Hepatic stellate cell (primary cell): ENCODE results near the gene ARHGAP32.
"Not testable (repeated sequence)": the region's sequence is repeated elsewhere in the genome, so short reads cannot be mapped to it uniquely, and the experiment has no call there.

ENCODE experiments used
- DNase-seq: peaks from one replicate; pipeline ENCODE4 v3.0.0; 2011; ENCODE audit warnings: low spot score

ARHGAP32 gene

GRCh38 chr11:128933481-128934178, 258.5 kb downstream of the ARHGAP32 start:
- no peak for DNase-seq

GRCh38 chr11:128931668-128932067, 260.5 kb downstream of the ARHGAP32 start:
- no peak for DNase-seq

DNA sequence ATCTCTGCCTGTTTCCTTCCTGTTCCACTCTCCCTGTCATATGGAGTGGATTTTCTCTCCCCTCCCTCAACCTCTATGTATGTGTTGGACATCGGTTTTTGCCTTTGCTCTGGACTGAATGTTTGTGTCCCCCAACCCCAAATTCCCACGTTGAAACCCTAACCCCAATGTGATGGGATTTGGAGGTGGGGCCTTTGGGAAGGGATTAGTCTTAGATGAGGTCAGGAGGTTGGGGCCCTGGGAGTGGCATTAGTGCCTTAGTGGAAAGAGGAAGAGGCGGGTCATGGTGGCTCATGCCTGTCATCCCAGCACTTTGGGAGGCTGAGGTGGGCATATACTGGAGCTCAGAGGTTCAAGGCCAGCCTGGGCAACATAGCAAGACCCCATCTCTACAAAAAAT, 261.1 kb downstream of the ARHGAP32 start:
- DNase-seq, result no peak

GRCh38 chr11:128929991-128930390, 262.1 kb downstream of the ARHGAP32 start:
- no peak for DNase-seq

DNA sequence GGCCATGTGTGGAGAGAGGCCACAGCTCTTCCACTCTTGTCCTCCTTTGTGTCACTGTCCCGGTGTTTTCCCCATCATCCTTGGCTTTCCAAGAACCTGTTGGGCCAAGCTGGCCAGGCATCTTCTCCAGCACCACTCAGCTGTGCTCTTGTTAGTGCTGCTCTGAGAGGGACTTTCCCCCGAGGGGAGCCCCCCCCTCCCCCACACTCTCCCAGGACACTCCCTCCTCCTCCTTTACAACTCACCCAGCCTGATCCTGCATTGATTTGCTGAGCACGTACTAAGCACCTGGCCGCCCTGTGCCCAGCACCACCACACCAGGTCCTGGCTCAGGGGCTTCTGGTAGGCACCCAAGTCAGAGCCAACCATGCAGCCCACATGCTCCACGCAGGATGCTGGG, 262.7 kb downstream of the ARHGAP32 start:
- DNase-seq, result no peak

DNA sequence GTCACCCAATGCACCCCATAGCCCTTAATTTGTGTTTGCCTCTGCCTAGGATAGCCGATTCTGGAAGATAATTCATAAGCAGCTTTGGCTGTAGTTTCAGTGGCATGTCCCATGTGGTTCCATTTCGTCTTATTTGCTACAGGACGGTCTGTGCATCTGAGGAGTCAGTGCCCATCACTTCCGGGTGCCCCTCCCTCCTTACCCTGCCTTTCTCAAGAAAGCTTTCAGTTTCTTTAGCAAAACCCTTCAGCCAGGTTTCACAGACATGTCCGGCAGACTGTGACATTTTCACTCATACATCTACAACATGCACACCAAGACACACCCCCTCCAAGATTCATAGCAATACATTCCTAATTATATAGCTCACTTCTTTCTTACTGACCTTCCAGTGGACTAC, 263.7 kb downstream of the ARHGAP32 start:
- no peak for DNase-seq

- no peak for DNase-seq
These were observed 264.3 kb downstream of the ARHGAP32 start for GRCh38 chr11:128927683-128928336.

- no peak for DNase-seq
These were observed 265.0 kb downstream of the ARHGAP32 start for GRCh38 chr11:128927108-128927461.

GRCh38 chr11:128926437-128927107, 265.6 kb downstream of the ARHGAP32 start:
- DNase-seq, result no peak

- DNase-seq, result no peak
These were observed 266.1 kb downstream of the ARHGAP32 start for GRCh38 chr11:128926000-128926399.

- no peak for DNase-seq
These were observed 266.9 kb downstream of the ARHGAP32 start for GRCh38 chr11:128925250-128925600.

DNA sequence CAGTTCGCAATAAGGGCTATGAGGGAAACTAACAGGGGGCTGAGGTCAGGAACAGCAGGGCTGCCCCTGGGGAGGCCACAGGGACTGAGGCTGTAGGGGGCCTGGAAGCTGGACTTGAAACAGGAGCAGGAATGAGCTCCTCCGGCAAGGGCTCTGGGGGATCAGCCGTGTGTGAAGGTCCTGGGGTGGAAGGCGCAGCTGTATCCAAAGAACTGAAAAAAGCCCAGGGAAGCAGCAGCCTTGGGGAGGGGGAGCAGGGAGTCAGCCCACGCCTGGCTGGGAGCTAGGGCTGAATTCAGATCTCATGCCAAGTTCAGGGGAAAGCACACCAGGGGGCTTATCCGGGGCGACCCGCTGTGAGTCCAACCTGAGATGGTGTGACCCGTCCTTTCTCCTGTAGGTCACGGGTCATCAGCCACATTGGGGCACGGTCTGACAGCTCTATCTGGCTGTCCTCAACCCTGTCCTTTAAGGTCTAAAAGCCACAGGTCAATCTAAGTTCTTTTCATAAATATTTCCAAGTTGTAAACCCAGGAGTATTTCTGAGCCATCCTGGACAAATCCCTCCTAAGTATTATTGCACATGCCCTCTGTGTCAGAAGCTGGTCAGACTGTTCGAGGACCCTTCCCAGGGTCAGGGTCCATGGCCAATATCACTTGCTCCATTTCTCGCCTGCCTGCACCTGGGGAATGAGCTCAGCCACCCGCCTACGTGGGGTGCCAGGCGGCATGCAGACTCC, 267.4 kb downstream of the ARHGAP32 start:
- DNase-seq, result no peak

GRCh38 chr11:128924104-128924503, 268.0 kb downstream of the ARHGAP32 start:
- DNase-seq, result no peak

GRCh38 chr11:128921793-128922192, 270.3 kb downstream of the ARHGAP32 start:
- DNase-seq, result no peak

DNA sequence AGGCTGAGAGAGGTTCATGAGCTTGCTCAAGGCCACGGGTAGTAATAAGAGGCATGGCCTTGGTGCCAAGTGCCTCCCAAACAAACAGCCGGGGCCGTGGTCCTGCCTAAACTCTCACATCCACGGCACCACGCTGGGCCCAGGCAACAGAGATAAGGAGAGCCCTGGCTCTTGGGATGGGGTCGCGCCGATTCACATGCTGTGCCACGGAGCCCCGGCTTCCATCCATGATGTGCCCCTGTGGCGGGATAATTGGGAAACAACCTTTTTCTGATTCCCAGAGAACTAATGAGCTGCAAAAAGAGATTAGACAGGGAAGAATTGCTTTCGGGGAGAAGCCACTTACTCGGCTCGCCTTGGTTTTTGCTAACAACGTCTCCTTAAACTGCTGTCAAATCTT, 271.5 kb downstream of the ARHGAP32 start:
- no peak for DNase-seq

- DNase-seq, result not testable (repeated sequence)
These were observed 272.5 kb downstream of the ARHGAP32 start for GRCh38 chr11:128919635-128920034.

DNA sequence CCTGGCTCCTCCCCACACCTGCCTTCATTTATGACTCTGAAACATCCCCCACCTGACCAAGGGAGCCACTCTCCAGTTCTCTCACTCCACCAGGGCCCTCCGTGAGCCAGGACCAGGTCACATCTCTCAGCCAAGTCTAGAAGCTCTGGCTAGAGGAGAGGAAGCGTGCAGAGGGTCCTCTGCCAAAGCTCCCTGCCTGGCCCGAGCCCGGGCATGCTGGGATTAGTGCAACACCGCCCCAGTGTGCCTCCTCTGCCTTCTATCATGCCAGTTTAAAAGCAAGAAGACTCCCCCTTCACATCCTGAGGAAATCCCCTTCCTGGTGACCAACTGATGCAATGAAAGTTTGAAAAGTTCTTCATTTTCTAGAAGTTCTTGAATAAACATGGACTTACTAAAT, 272.9 kb downstream of the ARHGAP32 start:
- no peak for DNase-seq

GRCh38 chr11:128917144-128917724, 274.9 kb downstream of the ARHGAP32 start:
- no peak for DNase-seq

DNA sequence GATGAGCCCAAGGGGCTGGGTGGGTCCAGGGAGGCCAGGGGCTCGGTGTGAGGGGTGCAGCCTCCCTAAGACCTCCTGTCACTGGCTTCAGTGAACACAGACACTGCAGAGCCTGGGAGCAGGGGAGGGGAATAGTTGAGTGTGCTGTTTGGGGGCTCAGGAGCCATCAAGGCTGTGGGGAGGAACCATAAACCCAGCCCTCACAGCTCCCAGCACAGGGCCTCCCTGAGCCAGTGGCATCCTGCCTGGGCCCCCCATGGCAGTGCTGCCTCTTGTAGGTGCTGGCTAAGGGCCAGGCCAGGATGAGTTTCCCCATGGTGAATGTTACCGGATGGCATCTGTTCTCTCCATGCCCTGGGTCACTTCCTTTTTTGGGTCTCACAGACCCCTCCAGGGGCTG, 275.4 kb downstream of the ARHGAP32 start:
- DNase-seq, result no peak

- no peak for DNase-seq
These were observed 276.0 kb downstream of the ARHGAP32 start for GRCh38 chr11:128916037-128916572.

GRCh38 chr11:128915149-128915521, 277.0 kb downstream of the ARHGAP32 start:
- DNase-seq, result no peak
